Measurements from ENCODE around the gene OVCH2. TPM values are rescaled to one million over a fixed set of nuclear protein-coding genes. Genes with fewer than 3 reads are reported as not detected.
"Not testable (repeated sequence)": the region's sequence is repeated elsewhere in the genome, so short reads cannot be mapped to it uniquely, and the experiment has no call there.

OVCH2 gene
- total RNA-seq, 2 experiments from 2014 or later, result not detected

- peak; percentile 73 for DNase-seq
- Mint-ChIP-seq H3K4me1 (ENCODE audit: low read depth) (peaks cover 25% of the 10 kb centered on the region), H3K4me3 (no peak overlapping the region), H3K36me3 (no peaks in the 10 kb centered on the region), H3K27ac (no peak overlapping the region), H3K9me3 (no peaks in the 10 kb centered on the region), H3K27me3 (peaks cover 29% of the 10 kb centered on the region)
- ChIA-PET CTCF (interaction anchor here (1.3 to 1.4 kb wide), 3 partner anchors 21 to 158 kb away, joined by 3 to 4 read pairs (median 3); partner anchors contain the start of gene PPFIBP2), POLR2A (no interaction called here)
- intact Hi-C loops (cut with micrococcal nuclease), result loop anchor here (5.0 to 10.0 kb wide), 3 partner anchors 924 to 1987 kb away; partner anchors contain the start of genes TAF10, TPP1, TRIM22 and TRIM5
Measured at GRCh38 chr11:7671347-7672215, 34.7 kb downstream of the OVCH2 start.

GRCh38 chr11:7670641-7671040 is 35.6 kb downstream of the OVCH2 start:
- Mint-ChIP-seq H3K36me3 (no peaks in the 10 kb centered on the region), H3K27ac (no peak overlapping the region), H3K27me3 (peaks cover 22% of the 10 kb centered on the region), H3K4me3 (no peak overlapping the region), H3K4me1 (ENCODE audit: low read depth) (peaks cover 25% of the 10 kb centered on the region), H3K9me3 (no peaks in the 10 kb centered on the region)
- ChIA-PET POLR2A (no interaction called here), CTCF (interaction anchor here (1.3 to 1.4 kb wide), 2 partner anchors 22 to 24 kb away, joined by 3 to 4 read pairs; no protein-coding TSS in a partner anchor)
- no peak for DNase-seq
- intact Hi-C loops (cut with micrococcal nuclease), result loop anchor here (5.0 to 10.0 kb wide), 3 partner anchors 923 to 1986 kb away; partner anchors contain the start of genes TAF10, TPP1, TRIM22 and TRIM5

GRCh38 chr11:7668911-7669310 is 37.4 kb downstream of the OVCH2 start:
- intact Hi-C loops (cut with micrococcal nuclease), result no loop called here
- Mint-ChIP-seq H3K27ac (no peak overlapping the region), H3K4me3 (no peak overlapping the region), H3K4me1 (ENCODE audit: low read depth) (peaks cover 21% of the 10 kb centered on the region), H3K9me3 (peaks cover 1% of the 10 kb centered on the region), H3K36me3 (peaks cover 2% of the 10 kb centered on the region), H3K27me3 (peaks cover 13% of the 10 kb centered on the region)
- ChIA-PET POLR2A (no interaction called here), CTCF (interaction anchor here (1.2 to 3.0 kb wide), 4 partner anchors 21 to 315 kb away, joined by 3 to 11 read pairs (median 5); partner anchors contain the start of gene PPFIBP2)
- no peak for DNase-seq

- peaks cover 2% of the 10 kb centered on the region for H3K9me3 Mint-ChIP-seq
- CTCF ChIA-PET, result interaction anchor here (1.2 to 3.0 kb wide), 3 partner anchors 21 to 155 kb away, joined by 4 to 11 read pairs (median 6); partner anchors contain the start of gene PPFIBP2
- intact Hi-C loops (cut with micrococcal nuclease), result no loop called here
- H3K36me3 Mint-ChIP-seq, result peaks cover 3% of the 10 kb centered on the region
- POLR2A ChIA-PET, result no interaction called here
- H3K27ac Mint-ChIP-seq, result no peak overlapping the region
- DNase-seq, result no peak
- H3K27me3 Mint-ChIP-seq, result peaks cover 12% of the 10 kb centered on the region
- H3K4me1 Mint-ChIP-seq (ENCODE audit: low read depth), result peaks cover 20% of the 10 kb centered on the region
- no peak overlapping the region for H3K4me3 Mint-ChIP-seq
Measured at GRCh38 chr11:7668464-7668863, 37.8 kb downstream of the OVCH2 start.

- H3K4me1 Mint-ChIP-seq (ENCODE audit: low read depth), result peaks cover 15% of the 10 kb centered on the region
- peaks cover 2% of the 10 kb centered on the region for H3K9me3 Mint-ChIP-seq
- peaks cover 3% of the 10 kb centered on the region for H3K36me3 Mint-ChIP-seq
- no peak overlapping the region for H3K4me3 Mint-ChIP-seq
- ChIA-PET POLR2A (no interaction called here), CTCF (interaction anchor here (0.7 to 3.3 kb wide), 8 partner anchors 10 to 314 kb away, joined by 3 to 17 read pairs (median 4); partner anchors contain the start of gene PPFIBP2)
- no peak overlapping the region for H3K27ac Mint-ChIP-seq
- intact Hi-C loops (cut with micrococcal nuclease), result no loop called here
- H3K27me3 Mint-ChIP-seq, result peaks cover 3% of the 10 kb centered on the region
- no peak for DNase-seq
Measured at GRCh38 chr11:7667460-7667859, 38.8 kb downstream of the OVCH2 start.

GRCh38 chr11:7666292-7666866 is 39.9 kb downstream of the OVCH2 start:
- intact Hi-C loops (cut with micrococcal nuclease), result no loop called here
- peaks cover 6% of the 10 kb centered on the region for H3K4me1 Mint-ChIP-seq (ENCODE audit: low read depth)
- no peaks in the 10 kb centered on the region for H3K27me3 Mint-ChIP-seq

GRCh38 chr11:7665473-7666291 is 40.6 kb downstream of the OVCH2 start:
- POLR2A ChIA-PET, result no interaction called here
- Mint-ChIP-seq H3K9me3 (peaks cover 4% of the 10 kb centered on the region), H3K4me3 (no peak overlapping the region)

More at GRCh38 chr11:7666292-7666866, 39.9 kb downstream of the OVCH2 start:
- Mint-ChIP-seq H3K36me3 (peaks cover 3% of the 10 kb centered on the region), H3K9me3 (peaks cover 4% of the 10 kb centered on the region), H3K27ac (no peak overlapping the region), H3K4me3 (no peak overlapping the region)
- no peak for DNase-seq
- CTCF ChIA-PET, result interaction anchor here (0.7 to 3.4 kb wide), 14 partner anchors 10 to 854 kb away, joined by 3 to 41 read pairs (median 6); partner anchors contain the start of gene PPFIBP2
- POLR2A ChIA-PET, result no interaction called here

GRCh38 chr11:7664867-7665266 is 41.4 kb downstream of the OVCH2 start:
- DNase-seq, result no peak
- Mint-ChIP-seq H3K36me3 (peaks cover 3% of the 10 kb centered on the region), H3K27ac (no peak overlapping the region), H3K4me1 (ENCODE audit: low read depth) (no peaks in the 10 kb centered on the region), H3K27me3 (no peaks in the 10 kb centered on the region), H3K4me3 (no peak overlapping the region), H3K9me3 (peaks cover 4% of the 10 kb centered on the region)
- POLR2A ChIA-PET, result no interaction called here
- intact Hi-C loops (cut with micrococcal nuclease), result loop anchor here (1.0 to 2.0 kb wide), 3 partner anchors 30 to 152 kb away; partner anchors contain the start of gene PPFIBP2
- CTCF ChIA-PET, result interaction anchor here (0.7 to 3.4 kb wide), 18 partner anchors 8 to 852 kb away, joined by 3 to 41 read pairs (median 6); partner anchors contain the start of gene PPFIBP2

More at GRCh38 chr11:7665473-7666291, 40.6 kb downstream of the OVCH2 start:
- H3K27me3 Mint-ChIP-seq, result no peaks in the 10 kb centered on the region
- H3K36me3 Mint-ChIP-seq, result peaks cover 3% of the 10 kb centered on the region
- H3K4me1 Mint-ChIP-seq (ENCODE audit: low read depth), result peaks cover under 1% of the 10 kb centered on the region
- intact Hi-C loops (cut with micrococcal nuclease), result loop anchor here (1.0 to 2.0 kb wide), 3 partner anchors 29 to 152 kb away; partner anchors contain the start of gene PPFIBP2
- CTCF ChIA-PET, result interaction anchor here (0.7 to 3.4 kb wide), 21 partner anchors 9 to 853 kb away, joined by 3 to 41 read pairs (median 6); partner anchors contain the start of gene PPFIBP2
- H3K27ac Mint-ChIP-seq, result no peak overlapping the region
- peak; percentile 85 for DNase-seq

GRCh38 chr11:7663531-7663930 is 42.7 kb downstream of the OVCH2 start:
- H3K36me3 Mint-ChIP-seq; H3K27ac Mint-ChIP-seq; H3K27me3 Mint-ChIP-seq; CTCF ChIA-PET; H3K9me3 Mint-ChIP-seq; intact Hi-C loops (cut with micrococcal nuclease); H3K4me1 Mint-ChIP-seq (ENCODE audit: low read depth); H3K4me3 Mint-ChIP-seq; DNase-seq; POLR2A ChIA-PET: not testable (repeated sequence)

- Mint-ChIP-seq H3K9me3 (peaks cover 2% of the 10 kb centered on the region), H3K4me3 (no peak overlapping the region), H3K27ac (no peak overlapping the region), H3K36me3 (peaks cover 5% of the 10 kb centered on the region), H3K4me1 (ENCODE audit: low read depth) (no peaks in the 10 kb centered on the region), H3K27me3 (no peaks in the 10 kb centered on the region)
- ChIA-PET CTCF (interaction anchor here (0.6 to 2.7 kb wide), 13 partner anchors 9 to 560 kb away, joined by 3 to 13 read pairs (median 3); partner anchors contain the start of gene PPFIBP2), POLR2A (no interaction called here)
- peak; percentile 39 for DNase-seq
- intact Hi-C loops (cut with micrococcal nuclease), result no loop called here
Measured at GRCh38 chr11:7657306-7658025, 48.8 kb downstream of the OVCH2 start.

- intact Hi-C loops (cut with micrococcal nuclease), result no loop called here
- Mint-ChIP-seq H3K27me3 (no peaks in the 10 kb centered on the region), H3K27ac (no peak overlapping the region)
Measured at GRCh38 chr11:7656704-7657103, 49.6 kb downstream of the OVCH2 start.

More at GRCh38 chr11:7656704-7657103, 49.6 kb downstream of the OVCH2 start:
- Mint-ChIP-seq H3K9me3 (no peaks in the 10 kb centered on the region), H3K4me3 (no peak overlapping the region), H3K36me3 (peaks cover 6% of the 10 kb centered on the region), H3K4me1 (ENCODE audit: low read depth) (no peaks in the 10 kb centered on the region)
- no peak for DNase-seq
- CTCF ChIA-PET, result interaction anchor here (0.6 to 2.7 kb wide), 10 partner anchors 10 to 559 kb away, joined by 3 to 13 read pairs (median 4); partner anchors contain the start of gene PPFIBP2
- POLR2A ChIA-PET, result no interaction called here
